ENCODE results near the gene DGUOK. TPM values are rescaled to one million over a fixed set of nuclear protein-coding genes. Genes with fewer than 3 reads are reported as not detected.

The DGUOK gene
- total RNA-seq, 1 donor: 81.2 TPM

GRCh38 chr2:73999881-74000597, 73.4 kb downstream of the DGUOK start:
- TF ChIP-seq CTCF (IDR thresholded peaks at IDR 0.05; ENCODE audit: insufficient read depth, low read depth, low read length): no peak
- DNase-seq (ENCODE audit: low read depth): peak; percentile 69
- H3K4me3 ChIP-seq (ENCODE audit: low read depth, low read length): no peak overlapping the region

- TF ChIP-seq CTCF (IDR thresholded peaks at IDR 0.05; ENCODE audit: insufficient read depth, low read depth, low read length): no peak
- no peak for DNase-seq (ENCODE audit: low read depth)
- no peak overlapping the region for H3K4me3 ChIP-seq (ENCODE audit: low read depth, low read length)
These were observed 74.0 kb downstream of the DGUOK start for GRCh38 chr2:74000666-74001065.

GRCh38 chr2:74001121-74001520, 74.4 kb downstream of the DGUOK start:
- no peak for TF ChIP-seq CTCF (IDR thresholded peaks at IDR 0.05; ENCODE audit: insufficient read depth, low read depth, low read length)
- no peak overlapping the region for H3K4me3 ChIP-seq (ENCODE audit: low read depth, low read length)
- no peak for DNase-seq (ENCODE audit: low read depth)

- DNase-seq (ENCODE audit: low read depth): no peak
- no peak for TF ChIP-seq CTCF (IDR thresholded peaks at IDR 0.05; ENCODE audit: insufficient read depth, low read depth, low read length)
- H3K4me3 ChIP-seq (ENCODE audit: low read depth, low read length): peak overlapping the region; percentile 59
These were observed 75.3 kb downstream of the DGUOK start for GRCh38 chr2:74001781-74002504.

- DNase-seq (ENCODE audit: low read depth): peak; percentile 86
- TF ChIP-seq CTCF (IDR thresholded peaks at IDR 0.05; ENCODE audit: insufficient read depth, low read depth, low read length): no peak
These were observed 76.1 kb downstream of the DGUOK start for GRCh38 chr2:74002505-74003421.

GRCh38 chr2:74003494-74004211, 77.0 kb downstream of the DGUOK start:
- peak; percentile 2 for TF ChIP-seq CTCF (IDR thresholded peaks at IDR 0.05; ENCODE audit: insufficient read depth, low read depth, low read length)
- DNase-seq (ENCODE audit: low read depth): peak; percentile 70
- peak overlapping the region; percentile 82 for H3K4me3 ChIP-seq (ENCODE audit: low read depth, low read length)

More at GRCh38 chr2:74002505-74003421, 76.1 kb downstream of the DGUOK start:
- peak overlapping the region; percentile 82 for H3K4me3 ChIP-seq (ENCODE audit: low read depth, low read length)

Data from fibroblast of villous mesenchyme (primary cell).